NCI-H2107 treated with DMSO at 0.1 percent for 48 hours (cell line): ENCODE measurements around the gene COL9A2.

Experiments
- DNase-seq: peaks from one replicate; lab custom pipeline; 2025; ENCODE audit not compliant: unreplicated experiment; lab: John Stamatoyannopoulos, UW

COL9A2 gene

DNA sequence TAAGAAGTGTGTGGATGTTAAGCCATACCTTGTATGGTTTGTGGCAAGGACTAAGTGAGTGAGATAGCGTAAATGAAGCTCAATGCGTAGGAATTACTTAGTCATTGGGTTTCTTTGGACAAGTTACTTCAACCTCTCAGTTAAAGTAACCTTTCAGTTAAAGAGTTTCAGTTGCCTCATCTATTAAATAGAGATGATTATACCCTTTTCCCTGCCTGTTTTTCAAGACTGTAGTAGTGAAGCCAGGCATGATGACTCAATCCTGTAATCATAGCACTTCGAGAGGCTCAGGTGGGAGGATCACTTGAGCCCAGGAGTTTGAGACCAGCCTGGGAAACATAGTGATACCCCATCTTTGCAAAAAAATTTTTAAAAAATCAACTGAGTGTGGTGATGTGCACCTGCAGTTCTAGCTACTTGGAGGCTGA lies 52.7 kb downstream of the COL9A2 start:
- DNase-seq: no peak

DNA sequence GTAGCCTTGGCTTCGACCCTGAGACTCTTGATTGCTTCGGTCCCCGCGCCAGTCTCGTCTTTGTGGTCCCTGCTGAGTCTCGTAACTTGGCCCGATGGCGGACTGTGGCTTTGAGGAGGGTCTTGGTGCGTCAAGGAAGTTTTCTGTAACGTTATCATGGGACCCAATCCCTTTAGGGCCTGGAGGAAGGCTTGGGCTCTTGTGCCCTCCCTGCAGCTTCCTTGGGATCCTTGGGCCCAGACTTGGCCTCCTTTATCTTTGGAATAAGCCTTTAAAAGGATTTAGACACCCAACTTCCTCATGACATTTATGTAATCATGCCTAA lies 58.7 kb downstream of the COL9A2 start:
- no peak for DNase-seq

DNA sequence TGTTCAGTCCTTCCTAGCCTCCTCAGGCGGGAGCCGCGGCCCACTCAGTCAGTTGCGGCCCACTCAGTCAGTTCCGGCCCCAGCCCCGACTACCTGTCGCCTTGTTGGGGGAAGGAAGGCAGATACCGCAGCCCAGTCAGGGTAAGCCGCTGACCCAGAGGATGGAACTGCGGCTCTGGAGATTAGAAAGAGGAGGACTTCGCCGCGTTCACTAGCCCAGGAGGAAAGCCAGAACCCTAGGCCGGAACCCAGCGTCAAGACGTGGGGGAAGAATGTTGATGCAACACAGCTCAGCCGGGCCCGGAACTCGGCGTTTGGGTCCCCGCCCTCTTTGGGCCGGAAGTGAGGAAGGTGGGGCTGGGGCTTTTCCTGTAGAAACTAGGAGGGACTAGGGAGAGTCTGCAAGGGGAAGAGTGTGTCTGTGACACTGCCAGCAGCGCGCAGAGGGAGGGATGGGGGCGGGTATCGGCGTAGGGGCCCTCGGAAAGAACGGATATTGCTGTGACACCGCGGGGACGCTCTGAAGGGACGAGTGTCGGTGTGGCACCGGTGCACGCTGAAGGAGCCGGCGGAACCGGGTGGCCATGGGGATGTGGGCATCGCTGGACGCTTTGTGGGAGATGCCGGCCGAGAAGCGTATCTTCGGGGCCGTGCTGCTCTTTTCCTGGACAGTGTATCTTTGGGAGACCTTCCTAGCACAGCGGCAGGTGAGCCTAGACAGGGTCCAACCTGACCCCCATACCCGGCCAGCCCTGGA lies 59.2 kb downstream of the COL9A2 start, which contains the start of gene ZMPSTE24:
TSS of gene ZMPSTE24 (plus strand) at position 549 of the 757 bp plus-strand sequence. CDS start at position 585, 36 bp downstream.
- peak; percentile 91 for DNase-seq

DNA sequence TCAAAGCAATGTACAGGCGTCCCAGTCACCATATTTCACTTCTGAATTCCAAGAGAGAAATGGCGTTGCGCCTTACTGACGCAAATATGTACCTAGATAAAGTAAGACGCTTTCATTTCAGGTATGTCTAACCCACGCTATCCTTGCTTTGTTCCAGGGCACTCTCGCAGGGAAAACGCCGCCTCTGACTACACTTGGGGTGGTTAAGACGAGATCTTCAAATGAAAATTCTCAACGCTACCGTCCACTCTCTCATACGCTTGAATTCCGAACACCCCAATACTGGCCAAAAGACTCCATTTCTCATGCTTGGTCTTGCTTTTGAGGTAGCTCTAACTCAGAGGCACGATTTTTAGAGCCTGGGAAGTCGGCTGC lies 59.8 kb downstream of the COL9A2 start:
- DNase-seq: peak; percentile 65

DNA sequence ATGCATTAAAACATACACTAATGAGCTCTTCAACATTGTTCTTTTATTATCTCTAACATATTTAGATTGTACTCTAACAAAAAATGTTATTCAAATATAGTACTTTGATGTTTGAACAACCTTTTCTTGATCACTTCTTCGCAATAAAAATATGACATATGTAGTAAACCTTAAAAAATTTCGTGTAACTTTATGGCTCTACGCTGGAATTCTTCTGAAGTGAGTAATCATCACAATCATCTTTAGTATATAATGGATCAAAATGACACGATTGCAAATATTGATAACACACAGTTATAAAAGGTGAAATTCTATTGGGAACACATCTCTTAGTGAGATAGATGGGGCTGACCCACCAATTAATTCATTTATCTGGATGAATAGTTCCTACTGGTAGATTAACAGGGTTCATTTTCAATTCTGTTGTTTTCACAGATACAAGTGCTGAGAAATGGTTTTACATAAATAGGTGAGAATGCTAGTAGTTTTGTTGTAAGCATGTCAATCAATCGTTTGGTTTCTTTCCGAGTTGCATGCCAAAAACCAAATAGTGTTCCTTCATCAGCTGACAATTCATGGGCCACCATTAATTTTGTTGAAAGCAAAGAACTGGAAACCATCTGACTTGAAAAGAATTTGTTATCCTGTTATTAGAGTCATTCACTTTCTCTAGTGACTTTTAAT lies 60.5 kb downstream of the COL9A2 start:
- DNase-seq: no peak

DNA sequence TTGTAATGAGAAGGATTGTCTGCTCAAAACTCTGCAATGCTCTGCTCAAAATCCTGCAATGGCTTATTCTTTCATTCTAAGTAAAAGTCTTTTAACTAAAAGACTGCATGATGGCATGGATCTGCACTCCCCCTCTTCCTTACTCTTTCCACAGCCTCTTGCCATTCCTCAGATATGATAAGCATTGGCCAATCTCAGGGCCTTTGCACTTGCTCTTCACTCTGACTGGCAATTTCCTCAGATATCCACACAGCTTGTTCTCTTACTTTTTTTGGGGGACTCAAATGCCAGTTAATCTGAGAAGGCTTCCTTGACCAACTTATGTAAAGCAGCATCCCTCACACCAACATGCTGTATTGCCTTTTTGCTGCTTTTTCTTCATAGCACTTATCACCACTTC lies 61.9 kb downstream of the COL9A2 start:
- no peak for DNase-seq

DNA sequence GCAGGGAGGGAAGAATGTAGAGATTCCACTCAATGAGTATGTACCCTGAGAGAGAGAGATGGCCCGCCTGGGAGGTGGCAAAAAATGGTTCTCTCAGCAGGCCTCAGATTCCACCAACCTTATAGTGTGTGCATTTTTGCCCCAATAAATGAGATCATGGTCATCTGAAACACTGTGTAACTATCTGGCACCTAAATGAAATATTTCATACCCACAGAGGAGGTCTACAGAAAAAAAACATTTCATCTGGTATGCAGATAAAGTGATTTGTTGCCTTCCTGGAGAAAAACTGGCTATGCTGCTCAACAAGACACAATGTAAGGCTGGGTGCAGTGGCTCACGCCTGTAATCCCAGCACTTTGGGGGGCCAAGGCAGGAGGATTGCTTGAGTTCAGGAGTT lies 64.5 kb downstream of the COL9A2 start:
- no peak for DNase-seq

DNA sequence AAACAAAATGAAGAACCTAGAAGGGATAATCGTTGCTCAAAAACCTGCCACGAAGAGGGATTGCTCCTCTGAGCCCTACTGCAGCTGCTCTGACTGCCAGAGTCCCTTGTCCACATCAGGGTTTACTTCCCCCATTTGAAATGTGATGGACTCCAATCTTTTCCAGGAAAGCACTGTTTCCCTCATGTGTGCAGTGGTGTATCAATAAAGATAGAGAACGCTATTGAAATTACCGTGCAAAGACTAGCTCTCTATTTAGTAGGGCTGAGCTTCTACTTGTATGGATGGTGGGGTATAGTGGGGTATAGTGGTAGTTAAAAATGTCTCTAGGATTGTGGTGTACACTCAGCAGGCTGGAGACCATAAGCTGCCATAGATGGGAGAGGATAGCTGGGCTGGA lies 65.6 kb downstream of the COL9A2 start:
- DNase-seq: no peak
